IMR-90 (cell line): ENCODE results near the gene BCL2L1.

Experiments used
- BHLHE40 ChIP-seq: fragments of 150-350 bp; IDR thresholded peaks from 2 replicates; pipeline ENCODE4 v1.6.1; 2016; ENCODE audit warnings: mild to moderate bottlenecking, low read depth, low read length
- CEBPB ChIP-seq: IDR thresholded peaks from 2 replicates; pipeline ENCODE4 v1.6.1; 2012; ENCODE audit warnings: low read depth, low read length, improper control_type of control experiment
- FOS ChIP-seq: fragments of 150-350 bp; IDR thresholded peaks from 2 replicates; pipeline ENCODE4 v1.6.1; 2016; ENCODE audit warnings: low read depth, low read length
- POLR2A ChIP-seq: IDR thresholded peaks from 2 replicates; pipeline ENCODE4 v1.6.1; 2012; ENCODE audit warnings: mild to moderate bottlenecking, low read depth, low read length
- RAD21 ChIP-seq: IDR thresholded peaks from 2 replicates; pipeline ENCODE4 v1.6.1; 2012; ENCODE audit warnings: low read length, improper control_type of control experiment
- TF ChIP-seq, protein P1 (sequence below): conservative IDR thresholded peaks from 2 replicates; pipeline ENCODE4 v1.5.1; 2012; ENCODE audit warnings: mild to moderate bottlenecking, low read depth, low read length, improper control_type of control experiment

DNA sequence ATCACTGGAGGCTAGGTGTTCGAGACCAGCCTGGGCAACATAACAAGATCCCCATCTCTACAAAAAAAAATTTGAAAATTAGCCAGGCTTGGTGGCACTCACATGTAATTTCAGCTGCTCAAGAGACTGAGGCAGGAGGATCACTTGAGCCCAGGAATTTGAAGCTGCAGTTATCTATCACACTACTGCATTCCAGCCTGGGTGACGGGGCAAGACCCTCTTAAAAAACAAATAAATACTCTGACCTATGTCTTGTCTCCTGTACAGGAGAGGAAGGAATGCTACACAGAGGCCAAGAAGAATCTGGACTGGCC is 59.2 kb downstream of the BCL2L1 start:
- TF ChIP-seq, protein P1, sequence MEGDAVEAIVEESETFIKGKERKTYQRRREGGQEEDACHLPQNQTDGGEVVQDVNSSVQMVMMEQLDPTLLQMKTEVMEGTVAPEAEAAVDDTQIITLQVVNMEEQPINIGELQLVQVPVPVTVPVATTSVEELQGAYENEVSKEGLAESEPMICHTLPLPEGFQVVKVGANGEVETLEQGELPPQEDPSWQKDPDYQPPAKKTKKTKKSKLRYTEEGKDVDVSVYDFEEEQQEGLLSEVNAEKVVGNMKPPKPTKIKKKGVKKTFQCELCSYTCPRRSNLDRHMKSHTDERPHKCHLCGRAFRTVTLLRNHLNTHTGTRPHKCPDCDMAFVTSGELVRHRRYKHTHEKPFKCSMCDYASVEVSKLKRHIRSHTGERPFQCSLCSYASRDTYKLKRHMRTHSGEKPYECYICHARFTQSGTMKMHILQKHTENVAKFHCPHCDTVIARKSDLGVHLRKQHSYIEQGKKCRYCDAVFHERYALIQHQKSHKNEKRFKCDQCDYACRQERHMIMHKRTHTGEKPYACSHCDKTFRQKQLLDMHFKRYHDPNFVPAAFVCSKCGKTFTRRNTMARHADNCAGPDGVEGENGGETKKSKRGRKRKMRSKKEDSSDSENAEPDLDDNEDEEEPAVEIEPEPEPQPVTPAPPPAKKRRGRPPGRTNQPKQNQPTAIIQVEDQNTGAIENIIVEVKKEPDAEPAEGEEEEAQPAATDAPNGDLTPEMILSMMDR, result no peak
- no peak for TF ChIP-seq RAD21
- no peak for TF ChIP-seq BHLHE40
- no peak for TF ChIP-seq POLR2A
- no peak for TF ChIP-seq CEBPB
- TF ChIP-seq FOS, result no peak
